ENCODE data around the gene SCAPER.
"Not testable (repeated sequence)": the region's sequence is repeated elsewhere in the genome, so short reads cannot be mapped to it uniquely, and the experiment has no call there.

The SCAPER gene

DNA sequence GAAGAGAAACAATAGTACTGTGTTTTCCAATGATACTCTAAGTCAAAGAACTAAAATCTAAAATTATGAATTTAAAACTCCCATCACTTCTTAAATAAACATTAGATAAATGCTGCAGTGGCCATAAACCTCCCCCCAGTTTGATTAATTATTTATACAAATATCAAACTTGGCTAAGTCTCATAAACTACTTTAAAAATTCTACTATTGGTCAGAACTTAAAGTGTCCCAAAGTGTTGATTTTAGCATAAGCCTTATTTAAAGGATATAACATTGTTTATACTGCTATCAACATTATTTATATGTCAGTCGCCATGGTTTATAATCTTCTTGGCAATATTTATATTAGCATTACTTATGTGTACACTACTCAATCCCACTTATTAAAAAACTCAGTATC lies 132.4 kb downstream of the SCAPER start:
- no peak for DNase-seq

DNA sequence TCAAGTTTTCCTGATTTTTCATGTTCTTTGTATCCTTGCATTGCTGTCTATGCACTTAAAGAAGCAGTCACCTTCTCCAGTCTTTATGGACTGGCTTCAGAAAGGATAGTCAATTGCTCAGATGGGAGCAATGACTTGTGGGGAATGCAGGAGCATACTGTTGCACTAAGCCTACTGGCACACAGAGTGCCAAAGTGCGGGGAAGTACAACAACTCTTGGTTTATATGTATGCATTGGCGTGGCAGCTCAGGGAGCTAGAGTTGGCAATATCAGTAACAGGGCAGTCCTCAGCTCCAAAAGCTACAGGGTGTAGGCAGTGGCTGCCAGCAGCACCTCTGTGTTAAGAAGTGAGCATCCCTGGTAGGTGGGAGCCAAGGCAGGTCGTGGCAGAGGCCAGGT lies 141.1 kb downstream of the SCAPER start:
- DNase-seq: no peak

DNA sequence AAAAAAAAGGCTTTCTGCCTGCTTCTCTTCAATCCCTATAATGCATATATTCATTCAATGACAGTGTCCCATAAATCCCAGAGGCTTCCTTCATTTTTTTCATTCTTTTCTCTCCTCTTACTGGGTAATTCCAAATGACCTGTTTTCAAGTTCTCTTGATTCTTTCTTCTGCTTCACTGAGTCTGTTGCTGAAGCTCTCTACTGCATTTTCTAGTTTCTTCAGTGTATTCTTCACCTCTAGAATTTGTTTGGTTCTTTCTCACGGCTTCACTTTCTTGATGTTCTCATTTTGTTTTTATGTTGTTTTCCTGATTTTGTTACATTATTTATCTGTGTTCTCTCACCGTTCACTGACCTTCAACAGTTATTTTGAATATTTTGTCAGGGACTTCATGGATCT lies 141.6 kb downstream of the SCAPER start:
- DNase-seq: no peak

DNA sequence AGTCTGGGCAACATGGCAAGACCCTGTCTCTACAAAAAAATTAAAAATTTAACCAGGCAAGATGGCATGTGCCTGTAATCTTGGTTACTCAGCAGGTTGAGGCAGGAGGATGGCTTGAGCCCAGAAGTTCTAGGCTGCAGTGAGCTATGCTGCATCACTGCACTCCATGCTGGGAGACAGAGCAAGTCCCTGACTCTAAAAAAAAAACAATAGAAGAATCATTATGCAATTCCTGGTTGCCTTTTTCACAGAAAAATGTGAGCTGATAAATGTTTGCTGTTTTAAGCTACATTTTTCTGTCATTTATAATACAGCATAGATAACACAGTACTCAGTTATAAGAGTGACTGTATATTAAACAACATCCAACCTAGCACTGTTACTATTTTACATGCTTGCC lies 148.8 kb downstream of the SCAPER start:
- no peak for DNase-seq

DNA sequence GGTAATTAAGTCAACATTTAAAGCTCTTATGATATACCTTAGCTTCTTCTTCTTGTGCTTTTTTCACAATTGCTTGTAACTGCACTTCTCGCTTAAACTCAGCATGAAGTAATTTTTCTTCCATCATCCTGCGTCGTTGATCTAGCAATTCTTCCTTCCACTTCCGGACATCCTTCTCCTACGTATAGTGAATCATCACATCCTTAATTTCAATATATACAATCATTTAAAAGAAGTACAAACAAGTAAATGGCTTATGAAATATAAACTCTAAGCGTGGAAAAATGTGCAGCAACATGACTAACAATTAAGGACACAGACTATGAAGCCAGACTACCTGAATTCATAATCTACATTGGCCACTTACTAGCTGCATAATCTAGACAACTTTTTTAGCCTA lies 151.4 kb downstream of the SCAPER start:
- DNase-seq: peak; percentile 5 to 7

DNA sequence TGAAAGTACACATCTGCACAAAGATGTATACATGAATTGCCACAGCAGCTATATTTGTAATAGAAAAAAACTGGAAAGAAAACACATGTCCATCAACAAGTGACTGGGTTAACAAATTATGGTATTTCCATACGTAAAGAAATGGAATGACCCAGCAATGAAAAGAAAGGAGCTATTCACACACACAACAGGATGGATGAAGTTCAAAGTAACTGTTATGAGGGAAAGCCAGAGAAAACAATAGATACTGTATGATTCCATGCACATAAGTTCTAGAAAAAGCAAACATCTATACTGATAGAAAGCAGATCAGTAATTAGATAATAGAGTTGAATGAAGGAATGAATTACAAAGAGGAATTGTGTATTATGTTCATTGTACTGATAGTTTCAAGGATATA lies 152.0 kb downstream of the SCAPER start:
- DNase-seq: no peak

DNA sequence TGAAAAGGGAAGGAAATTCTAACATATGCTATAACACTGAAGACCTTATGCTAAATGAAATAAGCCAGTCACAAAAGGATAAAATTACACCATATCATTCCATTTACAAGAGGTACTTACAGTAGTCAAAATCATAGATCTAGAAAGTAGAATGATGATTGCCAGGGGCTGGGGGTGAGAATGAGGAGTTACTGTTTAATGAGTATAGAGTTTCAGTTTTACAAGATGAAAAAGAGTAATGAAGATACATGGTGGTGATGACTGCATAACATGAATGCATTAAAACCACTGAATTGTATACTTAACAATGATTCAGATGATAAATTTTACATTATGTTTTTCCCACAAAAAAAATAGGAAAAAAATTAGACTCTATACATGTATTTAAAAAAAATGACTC lies 152.6 kb downstream of the SCAPER start:
- DNase-seq: no peak

DNA sequence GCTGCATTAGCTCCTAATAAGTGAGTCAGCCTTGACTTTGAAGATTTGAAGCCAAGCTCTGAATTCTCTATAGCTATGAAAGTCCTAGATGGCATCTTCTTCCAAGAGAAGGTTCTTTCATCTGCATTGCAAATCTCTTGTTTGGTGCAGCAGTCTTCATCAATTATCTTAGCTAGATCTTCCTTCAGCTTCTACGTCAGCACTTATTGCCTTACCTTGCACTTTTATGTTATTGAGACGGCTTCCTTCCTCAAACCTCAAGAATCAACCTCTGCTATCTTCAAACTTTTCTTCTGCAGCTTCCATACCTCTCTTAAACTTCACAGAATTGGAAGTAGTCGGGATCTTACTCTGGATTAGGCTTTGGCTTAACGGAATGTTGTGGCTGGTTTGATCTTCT lies 167.6 kb downstream of the SCAPER start:
- DNase-seq: no peak

DNA sequence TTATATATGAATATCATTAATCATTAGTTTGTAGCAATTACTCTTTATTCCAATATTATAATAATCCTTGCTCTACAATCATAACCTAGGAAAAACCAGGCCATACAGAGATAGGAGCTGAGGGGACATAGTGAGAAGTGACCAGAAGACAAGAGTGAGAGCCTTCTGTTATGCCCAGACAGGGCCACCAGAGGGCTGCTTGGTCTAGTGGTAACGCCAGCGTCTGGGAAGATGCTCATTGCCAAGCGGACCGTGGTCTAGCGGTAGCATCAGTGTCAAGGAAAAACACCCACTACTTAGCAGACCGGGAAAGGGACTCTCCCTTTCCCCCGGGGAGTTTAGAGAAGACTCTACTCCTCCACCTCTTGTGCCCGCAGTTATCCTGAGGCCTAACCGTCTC lies 172.8 kb downstream of the SCAPER start:
- not testable (repeated sequence) for DNase-seq

DNA sequence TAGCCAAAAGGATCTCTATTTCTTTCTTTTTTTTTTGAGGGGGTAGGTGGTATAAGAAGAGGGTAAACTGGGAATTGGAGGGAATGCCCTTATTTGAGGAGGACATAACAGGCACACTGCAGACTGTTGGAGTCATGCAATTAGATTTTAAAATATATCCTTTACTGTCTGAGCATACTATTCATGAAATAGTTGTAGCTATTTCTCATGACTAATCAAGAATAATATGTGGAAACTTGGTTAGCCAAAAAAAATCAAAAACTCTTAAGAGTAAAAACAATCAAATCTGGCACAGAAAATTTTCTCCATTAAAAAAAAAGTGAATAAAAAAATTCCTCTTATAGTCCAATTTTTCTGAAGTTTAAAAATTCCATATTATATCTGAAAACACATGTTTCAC lies 174.9 kb downstream of the SCAPER start:
- DNase-seq: no peak

DNA sequence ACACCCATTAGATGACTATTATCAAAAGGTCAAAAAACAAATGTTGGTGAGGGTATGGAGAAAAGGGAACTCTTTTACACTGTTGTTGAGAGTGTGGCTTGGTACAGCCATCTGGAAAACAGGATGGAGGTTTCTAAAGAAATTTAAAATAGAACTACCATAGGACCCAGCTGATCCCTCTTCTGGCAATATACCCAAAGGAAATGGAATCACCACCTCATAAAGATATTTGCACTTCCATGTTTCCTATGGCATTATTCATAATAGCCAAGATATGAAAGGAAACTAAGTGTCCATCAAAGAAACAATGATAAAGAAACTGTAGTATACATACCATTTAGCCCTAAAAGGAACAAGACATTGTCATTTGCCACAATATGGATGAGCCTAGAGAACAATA lies 186.3 kb downstream of the SCAPER start:
- DNase-seq: no peak

DNA sequence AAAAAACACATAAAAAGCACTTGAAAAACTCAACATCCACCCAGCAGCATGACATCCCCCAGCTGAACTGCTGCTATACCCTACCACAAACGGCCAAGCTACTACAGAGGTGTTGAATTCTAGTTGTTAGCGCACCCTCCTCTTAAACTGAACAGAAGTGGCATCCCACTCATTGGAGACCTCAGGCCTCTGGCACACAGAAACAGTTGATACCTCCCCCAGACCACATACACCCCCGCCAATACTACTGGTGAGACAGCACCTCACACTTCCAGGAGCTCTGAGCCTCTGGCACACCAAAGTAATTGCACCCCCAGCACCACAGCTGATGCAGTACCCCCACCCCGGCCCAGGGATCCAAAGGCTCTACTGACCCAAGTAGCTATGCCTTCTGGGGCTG lies 190.2 kb downstream of the SCAPER start:
- DNase-seq: no peak

DNA sequence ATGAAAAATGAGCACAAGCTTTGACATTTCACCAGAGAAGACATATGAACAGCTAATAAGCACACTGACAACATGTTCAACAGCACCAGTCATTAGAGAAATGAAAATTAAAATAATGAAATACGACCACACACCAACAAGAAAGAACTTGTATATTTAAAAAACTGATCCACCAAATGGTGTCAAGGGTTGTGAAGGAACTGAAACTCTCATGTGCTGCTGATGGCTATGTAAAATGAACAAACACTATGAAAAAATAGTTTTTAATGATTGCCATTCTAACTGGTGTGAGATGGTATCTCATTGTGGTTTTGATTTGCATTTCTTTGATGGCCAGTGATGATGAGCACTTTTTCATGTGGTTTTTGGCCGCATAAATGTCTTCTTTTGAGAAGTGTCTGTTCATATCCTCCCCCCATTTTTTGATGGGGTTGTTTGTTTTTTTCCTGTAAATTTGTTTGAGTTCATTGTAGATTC lies 193.8 kb downstream of the SCAPER start:
- DNase-seq: no peak

DNA sequence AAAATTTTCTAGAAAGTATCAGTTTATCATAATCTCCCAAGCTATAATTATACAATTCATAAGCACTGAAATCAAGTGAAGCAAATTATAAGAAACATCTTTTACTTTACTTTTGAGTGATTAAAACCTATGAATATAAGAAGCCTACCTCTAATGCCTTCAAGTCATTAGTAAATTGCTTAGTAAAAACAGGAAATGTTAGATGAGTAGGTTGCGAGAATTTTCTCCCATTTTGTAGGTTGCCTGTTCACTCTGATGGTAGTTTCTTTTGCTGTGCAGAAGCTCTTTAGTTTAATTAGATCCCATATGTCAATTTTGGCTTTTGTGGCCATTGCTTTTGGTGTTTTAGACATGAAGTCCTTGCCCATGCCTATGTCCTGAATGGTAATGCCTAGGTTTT lies 201.1 kb downstream of the SCAPER start:
- not testable (repeated sequence) for DNase-seq

DNA sequence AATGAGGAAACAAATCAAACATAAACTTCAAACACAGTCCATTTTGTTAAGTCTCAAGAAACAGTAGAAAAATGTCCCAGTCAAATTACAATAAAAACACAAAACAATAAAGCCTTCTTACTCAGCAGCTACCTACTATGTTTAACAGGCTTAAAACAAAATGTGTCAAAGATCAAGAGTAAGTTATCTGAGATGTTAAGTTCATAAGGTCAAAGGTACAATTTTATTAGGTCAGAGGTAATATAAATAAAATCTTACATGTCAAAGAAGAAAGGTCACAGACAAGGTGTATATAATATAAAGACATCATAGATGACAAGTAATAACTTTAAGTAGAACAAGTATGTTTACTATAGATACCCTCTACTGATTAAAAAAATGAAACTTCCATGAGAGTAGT lies 208.3 kb downstream of the SCAPER start:
- no peak for DNase-seq

DNA sequence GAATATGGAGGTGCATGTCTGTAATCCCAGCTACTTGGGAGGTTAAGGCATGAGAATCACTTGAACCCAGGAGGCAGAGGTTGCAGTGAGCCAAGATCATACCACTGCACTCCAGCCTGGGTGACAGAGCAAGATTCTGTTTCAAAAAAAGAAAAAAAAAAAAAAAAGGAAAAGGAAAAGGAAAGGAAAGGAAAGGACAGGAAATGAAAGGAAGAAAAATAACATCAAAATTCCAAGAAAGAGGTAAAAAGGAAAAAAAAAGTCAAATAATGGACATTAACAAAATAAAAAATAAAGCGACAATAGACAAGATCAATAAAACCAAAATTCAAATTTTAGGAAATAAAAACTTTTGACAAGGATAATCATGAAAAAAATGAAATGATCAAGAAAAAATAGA lies 212.6 kb downstream of the SCAPER start:
- not testable (repeated sequence) for DNase-seq

DNA sequence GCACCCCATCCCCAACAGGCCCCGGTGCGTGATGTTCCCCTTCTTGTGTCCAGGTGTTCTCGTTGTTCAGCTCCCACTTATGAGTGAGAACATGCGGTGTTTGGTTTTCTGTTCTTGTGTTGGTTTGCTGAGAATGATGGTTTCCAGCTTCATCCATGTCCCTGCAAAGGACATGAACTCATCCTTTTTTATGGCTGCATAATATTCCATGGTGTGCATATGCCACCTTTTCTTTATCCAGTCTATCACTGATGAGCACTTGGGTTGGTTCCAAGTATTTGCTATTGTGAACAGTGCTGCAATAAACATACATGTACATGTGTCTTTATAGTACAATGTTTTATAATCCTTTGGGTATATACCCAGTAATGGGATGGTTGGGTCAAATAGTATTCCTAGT lies 217.5 kb downstream of the SCAPER start:
- not testable (repeated sequence) for DNase-seq

DNA sequence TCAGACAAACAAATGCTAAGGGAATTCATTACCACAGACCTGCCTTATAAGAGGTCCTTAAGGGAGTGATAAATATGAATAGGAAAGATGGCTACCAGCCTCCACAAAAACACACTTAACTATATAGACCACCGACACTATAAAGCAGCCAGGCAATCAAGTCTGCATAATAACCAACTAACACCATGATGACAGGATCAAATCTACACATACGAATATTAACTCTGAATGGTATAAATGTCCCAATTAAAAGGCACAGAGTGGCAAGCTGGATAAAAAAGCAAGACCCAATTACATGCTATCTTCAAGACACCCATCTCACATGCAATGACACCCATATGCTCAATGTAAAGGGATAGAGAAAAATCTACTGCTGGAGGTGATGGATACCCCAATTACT lies 221.1 kb downstream of the SCAPER start:
- DNase-seq: no peak

DNA sequence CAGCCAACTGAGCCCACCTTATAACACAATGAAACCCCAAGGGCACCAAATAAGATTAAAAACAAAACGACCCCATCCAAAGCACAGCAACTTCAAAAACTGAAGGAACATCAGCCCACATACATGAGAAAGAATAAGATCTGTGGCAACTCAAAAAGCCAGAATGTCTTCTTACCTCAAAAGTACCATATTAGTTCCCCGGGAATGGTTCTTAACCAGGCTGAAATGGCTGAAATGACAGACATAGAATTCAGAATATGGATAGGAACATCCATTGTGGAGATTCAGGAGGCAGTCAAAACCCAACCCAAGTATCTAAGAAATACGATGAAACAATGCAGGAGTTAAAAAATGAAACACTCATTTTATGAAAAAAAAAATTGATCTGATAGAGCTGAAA lies 222.3 kb downstream of the SCAPER start:
- DNase-seq: no peak

DNA sequence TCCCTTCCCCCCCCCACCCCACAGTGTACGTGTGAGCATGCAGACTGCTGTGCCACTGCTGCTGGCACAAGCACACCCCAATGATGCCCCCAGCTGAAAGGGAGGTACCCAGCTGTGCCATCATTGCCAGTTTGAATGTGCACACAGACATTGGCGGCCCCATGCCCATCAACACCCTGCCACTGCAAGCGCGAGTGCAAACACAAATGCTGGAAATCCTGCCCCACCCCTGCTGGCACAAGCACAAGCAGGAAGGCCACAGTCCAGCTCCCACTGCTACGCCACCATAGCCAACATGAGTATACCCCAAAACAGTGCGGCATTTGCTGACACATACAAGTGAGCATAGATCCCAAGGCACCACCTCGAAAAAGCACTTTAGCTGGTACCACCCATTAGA lies 222.9 kb downstream of the SCAPER start:
- DNase-seq: no peak

DNA sequence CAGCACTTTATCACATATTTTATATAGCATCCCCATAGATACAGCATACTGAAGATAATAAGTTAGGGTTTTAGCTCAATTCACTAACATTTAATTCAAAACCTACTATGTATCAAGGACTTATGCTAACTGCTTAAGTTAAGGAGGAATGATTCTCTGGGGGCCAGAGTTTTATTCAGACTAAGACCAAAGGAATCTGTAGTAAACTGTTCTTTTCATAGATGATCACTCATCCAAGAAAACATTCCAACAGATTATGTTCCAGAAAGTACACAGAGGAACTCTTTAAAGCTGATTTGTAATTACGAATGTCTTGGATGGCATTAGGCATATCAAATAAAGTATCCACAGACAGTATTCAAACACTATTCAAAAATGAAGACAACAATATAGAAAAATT lies 226.4 kb downstream of the SCAPER start:
- DNase-seq: no peak

DNA sequence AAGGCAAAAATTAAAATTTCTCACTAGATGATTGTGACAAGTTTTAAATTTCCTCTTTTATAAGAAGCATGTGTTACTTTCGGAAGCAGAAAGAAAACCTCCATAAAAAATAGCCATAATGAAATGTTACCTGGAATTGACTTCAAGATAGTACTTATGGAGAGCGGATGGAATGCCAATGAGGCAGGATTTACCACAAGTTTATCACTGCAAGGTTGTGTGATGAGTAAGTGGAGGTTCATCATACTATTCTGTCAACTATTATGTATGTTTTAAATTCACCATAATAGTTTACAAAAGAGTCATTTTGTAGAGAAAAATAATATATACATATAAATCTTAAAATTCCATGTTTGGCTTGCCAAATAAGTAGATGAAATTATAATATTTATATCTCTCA lies 230.3 kb downstream of the SCAPER start:
- no peak for DNase-seq

DNA sequence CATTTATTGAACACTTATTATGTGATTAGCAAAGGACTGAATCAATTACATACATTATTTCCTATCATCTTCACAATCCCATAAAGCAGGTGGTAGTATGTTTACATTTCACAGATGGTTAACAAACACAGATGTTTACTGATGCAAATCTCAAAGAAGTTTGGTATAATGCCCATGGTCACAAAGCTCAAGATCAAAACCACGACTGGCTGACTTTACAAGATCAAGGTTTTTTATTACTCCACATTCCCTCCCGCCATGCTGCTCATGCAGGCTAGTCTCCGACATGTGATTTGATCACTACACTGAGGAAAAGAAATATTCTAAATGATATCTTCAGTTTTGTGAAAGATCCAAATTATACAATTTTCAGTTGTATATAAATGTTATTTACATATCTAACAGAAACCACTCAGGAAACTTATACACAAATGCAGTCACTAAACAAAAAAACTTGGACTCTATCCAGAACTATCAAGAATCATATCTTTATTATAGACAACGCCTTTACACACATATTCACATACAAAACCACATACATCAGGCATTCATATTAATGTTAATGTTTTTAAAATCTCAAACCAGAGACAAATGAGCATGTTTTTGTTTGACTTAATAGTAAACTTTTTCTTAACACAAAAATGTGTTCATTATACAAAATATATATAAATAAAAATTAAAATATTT lies 235.5 kb downstream of the SCAPER start:
- no peak for DNase-seq

DNA sequence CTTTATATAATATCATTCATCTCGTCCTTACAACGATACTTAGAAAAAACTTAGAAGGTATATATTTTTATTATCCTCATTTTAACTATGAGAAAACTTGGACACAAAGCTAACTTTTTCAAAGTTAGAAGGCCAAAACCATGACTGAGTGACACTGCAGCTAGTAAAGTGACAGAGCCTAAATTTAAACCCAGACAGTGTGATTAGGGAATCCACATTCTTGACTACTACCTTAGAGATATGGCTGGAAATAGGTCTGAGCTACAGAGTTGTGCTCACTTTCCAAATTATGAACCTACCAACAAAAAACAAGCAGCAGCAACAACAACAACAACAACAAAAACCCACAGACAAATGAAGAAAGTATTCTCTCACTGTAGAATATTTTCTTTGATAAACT lies 236.2 kb downstream of the SCAPER start:
- no peak for DNase-seq

DNA sequence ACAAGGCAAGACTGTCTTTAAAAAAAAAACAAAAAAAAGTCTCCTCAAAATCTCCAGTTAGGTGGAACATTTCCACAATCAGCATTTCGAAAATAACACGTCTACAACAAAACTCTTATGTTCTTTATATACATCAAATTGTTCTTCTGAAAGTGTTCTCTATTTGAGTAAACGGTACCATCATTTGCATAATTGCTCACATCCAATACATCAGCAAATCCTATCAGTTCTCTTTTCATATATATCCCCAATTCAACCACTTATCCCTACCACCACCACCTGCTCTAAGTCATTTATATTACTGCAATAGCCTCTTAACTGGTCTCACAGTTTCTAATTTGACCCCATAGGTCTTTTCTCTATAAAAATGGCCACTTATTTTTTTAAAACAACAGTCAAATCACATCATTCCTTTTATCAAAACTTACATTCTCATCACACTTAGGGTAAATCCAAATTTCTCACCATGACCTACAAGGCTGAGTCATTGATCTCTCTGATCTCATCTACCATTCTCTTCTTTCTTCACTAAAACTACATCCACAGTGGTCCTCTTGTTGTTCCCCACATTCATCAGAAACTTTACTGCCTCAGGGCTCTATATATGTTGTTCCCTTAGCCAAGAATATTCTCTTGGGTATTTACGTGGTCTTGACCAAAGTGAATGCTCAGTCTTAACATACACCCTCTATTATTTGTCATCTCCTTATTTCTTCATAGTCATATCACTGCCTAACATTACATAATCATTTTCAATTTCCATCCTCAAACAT lies 237.0 kb downstream of the SCAPER start:
- peak in 1 of 2 donors; percentile 1 for DNase-seq
